Lung (tissue), 12 donors: Measurements from ENCODE around the gene RREB1. TPM values are rescaled to one million over a fixed set of nuclear protein-coding genes. Genes with fewer than 3 reads are reported as not detected.

Experiments used
- ATAC-seq: fragments of 200-7000 bp; cut with Tn5 transposase; one replicate; pipeline ENCODE4 v1.9.1; 2020; ENCODE audit warnings: moderate number of reproducible peaks; ENCODE audit not compliant: insufficient read depth, low FRiP score
- DNase-seq, 3 donors: peaks; one replicate each; pipeline ENCODE4 v3.0.0-alpha.2; 2013 to 2017
- H3K27ac ChIP-seq, 2 donors: one replicate each; pipeline ENCODE4 v1.5.1; 2013; ENCODE audit warnings: mild to moderate bottlenecking in 2 of 2, moderate library complexity in 2 of 2, control low read depth in 1 of 2, inconsistent platforms in 1 of 2, low read depth in 1 of 2, low read length in 1 of 2
- H3K27me3 ChIP-seq, 3 donors: one replicate each; pipeline ENCODE4 v1.5.1; 2013; ENCODE audit warnings: low read length in 2 of 3; ENCODE audit not compliant: control insufficient read depth in 3 of 3, insufficient read depth in 3 of 3
- H3K36me3 ChIP-seq, 4 donors: one replicate each; pipeline ENCODE4 v1.5.1; 2013; ENCODE audit warnings: low read length in 4 of 4, mild to moderate bottlenecking in 1 of 4, moderate library complexity in 1 of 4; ENCODE audit not compliant: control insufficient read depth in 4 of 4, insufficient read depth in 4 of 4
- H3K4me1 ChIP-seq, 5 donors: one replicate each; pipeline ENCODE4 v1.5.1; 2013; ENCODE audit warnings: low read length in 5 of 5, mild to moderate bottlenecking in 2 of 5, moderate library complexity in 1 of 5; ENCODE audit not compliant: control insufficient read depth in 5 of 5, insufficient read depth in 5 of 5
- H3K4me3 ChIP-seq: one replicate; pipeline ENCODE4 v1.5.1; 2013; ENCODE audit warnings: mild to moderate bottlenecking, control low read depth, moderate library complexity
- H3K9ac ChIP-seq, 2 donors: one replicate each; pipeline ENCODE4 v1.5.1; 2013; ENCODE audit warnings: low read length in 2 of 2, control low read depth in 1 of 2; ENCODE audit not compliant: insufficient read depth in 1 of 2
- H3K9me3 ChIP-seq, 4 donors: one replicate each; pipeline ENCODE4 v1.5.1; 2013; ENCODE audit warnings: low read length in 3 of 4, mild to moderate bottlenecking in 1 of 4, moderate library complexity in 1 of 4; ENCODE audit not compliant: control insufficient read depth in 4 of 4, insufficient read depth in 3 of 4
- WGBS, 2 donors: extraction: QIAGEN DNeasy Blood & Tissue Kit; methylation state at CpG; one replicate each; pipeline ENCODE4 v1.1.7; 2013; 5-methylcytosine and 5-hydroxymethylcytosine counted together
- polyA plus RNA-seq, 2 donors: library from polyadenylated mRNA; stranded (reverse); fragments of 200-250 nt; gene quantifications; one replicate each; pipeline ENCODE4 v1.2.1, GENCODE V29; 2013
- total RNA-seq, 2 donors: library from RNA; depleted of rRNA in 1 of 2; stranded (reverse); fragments of >200 nt in 1 of 2; gene quantifications; one replicate each; pipeline ENCODE4 v1.2.1, GENCODE V29; 2014 to 2021
- TF ChIP-seq, protein P1 (sequence below): IDR thresholded peaks from 2 replicates; pipeline ENCODE4 v1.5.1; 2012; ENCODE audit warnings: mild to moderate bottlenecking; ENCODE audit errors: control extremely low read depth, extremely low read depth
- donor health status: control.
- donor health status: control.
- donor health status: Bipolar disorder and iron deficiency.
- donor health status: healthy.
- donor health status: DM: yes; HTN: yes; CAD: no.

The RREB1 gene
- total and polyA plus RNA-seq, 4 donors = 8.9 to 54.7 (median 31.1) TPM

DNA sequence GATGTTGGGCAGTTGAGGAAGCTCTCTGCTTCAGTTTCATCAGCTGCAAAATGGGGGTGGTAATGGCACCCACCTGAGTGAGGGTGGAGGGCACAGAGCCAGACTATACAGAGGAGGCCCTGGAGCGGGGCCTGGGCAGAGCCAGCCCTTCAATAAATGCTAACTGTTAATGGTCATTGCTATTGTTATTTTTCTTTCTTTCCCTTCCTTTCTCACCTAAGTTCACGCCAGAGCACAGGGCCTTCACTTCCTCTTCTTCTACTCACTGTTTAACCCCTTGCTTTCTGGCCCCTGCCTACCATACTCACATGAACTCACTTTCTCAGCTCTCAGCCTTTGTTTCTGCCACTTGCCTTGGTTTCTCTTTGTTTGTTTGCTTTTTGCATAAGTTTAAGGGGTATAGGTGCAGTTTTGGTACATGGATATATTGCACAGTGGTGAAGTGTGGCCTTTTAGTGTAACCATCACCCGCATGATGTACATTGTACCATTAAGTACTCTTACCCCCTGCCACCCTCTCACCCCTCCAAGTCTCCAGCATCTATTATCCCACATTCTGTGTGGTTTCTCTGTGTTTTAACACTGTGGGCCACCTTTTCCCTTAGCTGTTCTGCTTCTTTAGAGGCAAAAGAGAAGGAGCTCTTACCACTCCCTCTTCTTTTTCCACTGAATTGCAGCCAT is 7.5 kb upstream of the RREB1 start:
- Histone ChIP-seq H3K36me3 (no peaks in the 10 kb centered on the region), H3K9ac (no peak overlapping the region), H3K27me3 (no peaks in the 10 kb centered on the region), H3K27ac (no peak overlapping the region), H3K9me3 (peaks cover 0 to 3% (median 0%) of the 10 kb centered on the region in 4 donors), H3K4me1 (no peaks in the 10 kb centered on the region), H3K4me3 (no peak overlapping the region)
- 52 to 59% methylated on average over 3 of the region's 3 CpGs for WGBS, 2 donors
- ATAC-seq = no peak
- TF ChIP-seq, protein P1, sequence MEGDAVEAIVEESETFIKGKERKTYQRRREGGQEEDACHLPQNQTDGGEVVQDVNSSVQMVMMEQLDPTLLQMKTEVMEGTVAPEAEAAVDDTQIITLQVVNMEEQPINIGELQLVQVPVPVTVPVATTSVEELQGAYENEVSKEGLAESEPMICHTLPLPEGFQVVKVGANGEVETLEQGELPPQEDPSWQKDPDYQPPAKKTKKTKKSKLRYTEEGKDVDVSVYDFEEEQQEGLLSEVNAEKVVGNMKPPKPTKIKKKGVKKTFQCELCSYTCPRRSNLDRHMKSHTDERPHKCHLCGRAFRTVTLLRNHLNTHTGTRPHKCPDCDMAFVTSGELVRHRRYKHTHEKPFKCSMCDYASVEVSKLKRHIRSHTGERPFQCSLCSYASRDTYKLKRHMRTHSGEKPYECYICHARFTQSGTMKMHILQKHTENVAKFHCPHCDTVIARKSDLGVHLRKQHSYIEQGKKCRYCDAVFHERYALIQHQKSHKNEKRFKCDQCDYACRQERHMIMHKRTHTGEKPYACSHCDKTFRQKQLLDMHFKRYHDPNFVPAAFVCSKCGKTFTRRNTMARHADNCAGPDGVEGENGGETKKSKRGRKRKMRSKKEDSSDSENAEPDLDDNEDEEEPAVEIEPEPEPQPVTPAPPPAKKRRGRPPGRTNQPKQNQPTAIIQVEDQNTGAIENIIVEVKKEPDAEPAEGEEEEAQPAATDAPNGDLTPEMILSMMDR = no peak
- no peak for DNase-seq

DNA sequence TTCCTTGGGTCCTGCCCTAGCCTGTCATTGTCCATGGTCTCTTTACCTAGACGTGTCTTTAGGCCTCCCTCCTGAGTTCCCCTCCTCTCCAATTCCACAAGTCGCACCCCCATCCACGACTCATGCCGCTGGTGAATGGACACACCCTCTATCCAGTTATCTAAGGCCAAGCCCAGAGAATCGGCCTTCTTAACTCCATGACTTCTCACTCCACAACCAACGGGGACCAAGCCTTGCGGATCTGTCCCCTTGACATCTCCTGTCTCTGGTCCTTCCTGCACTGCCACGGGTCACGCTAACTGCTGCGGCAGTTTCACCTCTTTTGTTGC is 7.0 kb upstream of the RREB1 start:
- ATAC-seq (no peak), DNase-seq (no peak)
- TF ChIP-seq, protein P1 = no peak
- no peak overlapping the region for H3K4me3 ChIP-seq
- peaks cover 0 to 3% (median 0%) of the 10 kb centered on the region in 4 donors for H3K9me3 ChIP-seq
- WGBS, 2 donors = 86 to 89% methylated on average over 10 of the region's 10 CpGs
- H3K9ac ChIP-seq = no peak overlapping the region
- no peaks in the 10 kb centered on the region for H3K4me1 ChIP-seq
- no peaks in the 10 kb centered on the region for H3K27me3 ChIP-seq
- H3K27ac ChIP-seq = no peak overlapping the region
- H3K36me3 ChIP-seq = no peaks in the 10 kb centered on the region

DNA sequence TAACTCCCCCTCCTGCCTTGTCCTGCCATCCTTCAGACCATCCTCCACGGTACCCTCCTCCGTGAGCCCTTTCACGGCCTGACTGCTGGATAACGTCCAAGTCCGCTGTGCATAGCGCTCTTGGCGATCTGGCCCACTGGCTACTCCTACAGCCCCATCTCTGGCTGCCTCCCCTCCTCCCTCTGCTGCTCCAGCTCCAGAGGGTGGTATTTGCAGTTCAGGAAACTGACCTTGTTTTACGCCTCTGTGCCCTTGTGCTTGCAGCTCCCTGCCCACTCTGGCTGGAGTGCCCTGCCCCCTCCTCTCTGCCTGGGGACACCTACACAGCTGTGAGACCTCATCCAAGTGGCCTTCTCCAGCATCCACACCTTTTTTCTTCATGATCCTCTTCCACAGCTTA is 6.5 kb upstream of the RREB1 start:
- TF ChIP-seq, protein P1 = no peak
- H3K27ac ChIP-seq = no peak overlapping the region
- H3K36me3 ChIP-seq = no peaks in the 10 kb centered on the region
- no peak for ATAC-seq
- H3K9me3 ChIP-seq = peaks cover 0 to 3% (median 0%) of the 10 kb centered on the region in 4 donors
- no peak for DNase-seq
- H3K4me1 ChIP-seq = no peaks in the 10 kb centered on the region
- no peak overlapping the region for H3K9ac ChIP-seq
- 89 to 91% methylated on average over 8 of the region's 8 CpGs for WGBS, 2 donors
- no peaks in the 10 kb centered on the region for H3K27me3 ChIP-seq
- no peak overlapping the region for H3K4me3 ChIP-seq

DNA sequence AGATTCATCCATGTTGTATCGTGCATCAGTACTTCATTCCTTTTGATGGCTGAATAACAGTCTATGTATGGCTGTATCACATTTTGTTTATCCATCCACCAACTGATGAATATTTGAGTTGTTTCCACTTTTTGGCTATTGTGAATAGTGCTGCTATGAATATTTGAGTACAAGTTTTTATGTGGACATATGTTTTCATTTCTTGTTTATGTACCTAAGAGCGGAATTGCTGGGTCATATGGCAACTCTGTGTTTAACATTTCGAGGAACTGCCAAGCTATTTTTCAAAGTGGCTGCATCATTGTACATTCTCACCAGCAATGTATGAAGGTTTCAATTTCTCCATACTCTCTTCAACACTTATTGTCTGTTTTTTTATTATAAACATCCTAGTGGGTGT is 3.0 kb upstream of the RREB1 start:
- H3K4me1 ChIP-seq = peaks cover 0 to 7% (median under 1%) of the 10 kb centered on the region in 5 donors
- ATAC-seq = no peak
- TF ChIP-seq, protein P1 = no peak
- H3K4me3 ChIP-seq = no peak overlapping the region
- H3K9me3 ChIP-seq = no peaks in the 10 kb centered on the region
- 95 to 96% methylated on average over 3 of the region's 3 CpGs for WGBS, 2 donors
- no peaks in the 10 kb centered on the region for H3K27me3 ChIP-seq
- no peak overlapping the region for H3K27ac ChIP-seq
- DNase-seq = no peak
- H3K36me3 ChIP-seq = no peaks in the 10 kb centered on the region
- no peak overlapping the region for H3K9ac ChIP-seq
